OCI-LY7 (cell line): ENCODE results near the gene PITHD1.

Experiments used
- CTCF ChIP-seq: fragments of 200-600 bp; sonication (generic); conservative IDR thresholded peaks from 2 replicates; pipeline ENCODE4 v1.5.1; 2014; ENCODE audit warnings: mild to moderate bottlenecking, antibody characterized with exemption, low read length, moderate library complexity, mixed read lengths
- EZH2phosphoT487 ChIP-seq: fragments of 200-600 bp; sonication (generic); IDR thresholded peaks from 2 replicates; pipeline ENCODE4 v1.6.1; 2018; ENCODE audit warnings: low read depth, borderline replicate concordance, mild to moderate bottlenecking, mixed run types, antibody characterized with exemption, low read length, moderate library complexity, mixed read lengths

GRCh38 chr1:23795676-23796465, 17.7 kb downstream of the PITHD1 start:
- TF ChIP-seq CTCF (no peak), EZH2phosphoT487 (no peak)
